HepG2 (cell line): ENCODE measurements around the gene HNRNPM. TPM values are rescaled to one million over a fixed set of nuclear protein-coding genes. Genes with fewer than 3 reads are reported as not detected.
A peak's percentile ranks its signal among the peaks of the same experiment; 100 is the strongest.

ENCODE experiments used
- GATA4 ChIP-seq: sonication (generic); IDR thresholded peaks from 2 replicates; pipeline ENCODE4 v1.6.1; 2016; ENCODE audit warnings: antibody characterized with exemption, low read depth, borderline replicate concordance
- KLF11 ChIP-seq: IDR thresholded peaks from 2 replicates; pipeline ENCODE4 v1.6.1; 2016; ENCODE audit warnings: missing compliant biosample characterization
- MBD4 ChIP-seq: IDR thresholded peaks from 2 replicates; pipeline ENCODE4 v1.6.1; 2012; ENCODE audit warnings: low read length, inconsistent platforms, borderline replicate concordance
- NR3C1 ChIP-seq: sonication (generic); formaldehyde crosslinking; IDR thresholded peaks from 2 replicates; pipeline ENCODE4 v1.4.0; 2020; ENCODE audit warnings: missing genetic modification reagents
- RNF2 ChIP-seq: fragments of 450-650 bp; conservative IDR thresholded peaks from 2 replicates; pipeline ENCODE4 v1.6.1; 2016; ENCODE audit warnings: low read depth
- SALL1 ChIP-seq: sonication (generic); formaldehyde crosslinking; IDR thresholded peaks from 2 replicates; pipeline ENCODE4 v1.8.0; 2022; ENCODE audit warnings: mild to moderate bottlenecking, missing genetic modification reagents
- WIZ ChIP-seq: sonication (generic); formaldehyde crosslinking; IDR thresholded peaks from 2 replicates; pipeline ENCODE4 v1.5.1; 2020; ENCODE audit warnings: mild to moderate bottlenecking, missing genetic modification reagents
- ZFX ChIP-seq: sonication (generic); formaldehyde crosslinking; IDR thresholded peaks from 2 replicates; pipeline ENCODE4 v1.4.0; 2020; ENCODE audit warnings: mild to moderate bottlenecking, low read depth, missing genetic modification reagents, moderate library complexity
- ZNF18 ChIP-seq: sonication (generic); formaldehyde crosslinking; IDR thresholded peaks from 2 replicates; pipeline ENCODE4 v1.8.0; 2022; ENCODE audit warnings: mild to moderate bottlenecking, missing genetic modification reagents; ENCODE audit not compliant: insufficient replicate concordance
- ZNF234 ChIP-seq: sonication (generic); formaldehyde crosslinking; conservative IDR thresholded peaks from 2 replicates; pipeline ENCODE4 v1.5.1; 2020; ENCODE audit warnings: mild to moderate bottlenecking, missing genetic modification reagents
- ZNF768 ChIP-seq: sonication (generic); formaldehyde crosslinking; IDR thresholded peaks from 2 replicates; pipeline ENCODE4 v1.4.0; 2020; ENCODE audit warnings: missing genetic modification reagents
- polyA plus RNA-seq, 8 experiments: library from polyadenylated mRNA; depleted of rRNA in 3 of 8; stranded (reverse) in 7 of 8; unstranded in 1 of 8; fragments of >200 nt; fragmentation: Illumina TruSeq in 4 of 8; extraction: Trizol in 4 of 8; gene quantifications; 2 replicates each; pipeline versions ENCODE4 v1.2.1 to v1.2.3, GENCODE V29; 2011 to 2016; ENCODE audit warnings: low read depth in 4 of 8, missing spikeins in 1 of 8, mixed read lengths in 1 of 8; ENCODE audit not compliant: insufficient read depth in 1 of 8
- total RNA-seq, 5 experiments: library from RNA; depleted of rRNA; stranded (reverse); fragments of >200 nt; fragmentation: Illumina TruSeq; extraction: Trizol; gene quantifications; 2 replicates each; pipeline ENCODE4 v1.2.3, GENCODE V29; 2016; ENCODE audit warnings: low read depth in 1 of 5
- TF ChIP-seq, protein P1 (sequence below): sonication (generic); formaldehyde crosslinking; IDR thresholded peaks from 2 replicates; pipeline ENCODE4 v1.4.0; 2020; ENCODE audit warnings: missing genetic modification reagents
- TF ChIP-seq, protein P2 (sequence below): sonication (generic); formaldehyde crosslinking; IDR thresholded peaks from 2 replicates; pipeline ENCODE4 v1.9.0; 2022; ENCODE audit warnings: low read depth, missing genetic modification reagents
- TF ChIP-seq, protein P3 (sequence below): sonication (generic); formaldehyde crosslinking; IDR thresholded peaks from 2 replicates; pipeline ENCODE4 v1.5.0; 2020; ENCODE audit warnings: missing genetic modification reagents
- TF ChIP-seq, protein P4 (sequence below): IDR thresholded peaks from 2 replicates; pipeline ENCODE4 v1.6.1; 2018; ENCODE audit warnings: missing genetic modification reagents, mild to moderate bottlenecking, missing compliant biosample characterization
- TF ChIP-seq, protein P5 (sequence below): sonication (generic); formaldehyde crosslinking; IDR thresholded peaks from 2 replicates; pipeline ENCODE4 v1.4.0; 2020; ENCODE audit warnings: missing genetic modification reagents

Gene HNRNPM
- total and polyA plus RNA-seq, 2 of the 13 experiments (the other 11 are each of a cell fraction or from before 2014, with no cell fraction given): 56.7 to 102 TPM

GRCh38 chr19:8444677-8445487 is at the start of gene HNRNPM (continued):
- TF ChIP-seq, protein P1, sequence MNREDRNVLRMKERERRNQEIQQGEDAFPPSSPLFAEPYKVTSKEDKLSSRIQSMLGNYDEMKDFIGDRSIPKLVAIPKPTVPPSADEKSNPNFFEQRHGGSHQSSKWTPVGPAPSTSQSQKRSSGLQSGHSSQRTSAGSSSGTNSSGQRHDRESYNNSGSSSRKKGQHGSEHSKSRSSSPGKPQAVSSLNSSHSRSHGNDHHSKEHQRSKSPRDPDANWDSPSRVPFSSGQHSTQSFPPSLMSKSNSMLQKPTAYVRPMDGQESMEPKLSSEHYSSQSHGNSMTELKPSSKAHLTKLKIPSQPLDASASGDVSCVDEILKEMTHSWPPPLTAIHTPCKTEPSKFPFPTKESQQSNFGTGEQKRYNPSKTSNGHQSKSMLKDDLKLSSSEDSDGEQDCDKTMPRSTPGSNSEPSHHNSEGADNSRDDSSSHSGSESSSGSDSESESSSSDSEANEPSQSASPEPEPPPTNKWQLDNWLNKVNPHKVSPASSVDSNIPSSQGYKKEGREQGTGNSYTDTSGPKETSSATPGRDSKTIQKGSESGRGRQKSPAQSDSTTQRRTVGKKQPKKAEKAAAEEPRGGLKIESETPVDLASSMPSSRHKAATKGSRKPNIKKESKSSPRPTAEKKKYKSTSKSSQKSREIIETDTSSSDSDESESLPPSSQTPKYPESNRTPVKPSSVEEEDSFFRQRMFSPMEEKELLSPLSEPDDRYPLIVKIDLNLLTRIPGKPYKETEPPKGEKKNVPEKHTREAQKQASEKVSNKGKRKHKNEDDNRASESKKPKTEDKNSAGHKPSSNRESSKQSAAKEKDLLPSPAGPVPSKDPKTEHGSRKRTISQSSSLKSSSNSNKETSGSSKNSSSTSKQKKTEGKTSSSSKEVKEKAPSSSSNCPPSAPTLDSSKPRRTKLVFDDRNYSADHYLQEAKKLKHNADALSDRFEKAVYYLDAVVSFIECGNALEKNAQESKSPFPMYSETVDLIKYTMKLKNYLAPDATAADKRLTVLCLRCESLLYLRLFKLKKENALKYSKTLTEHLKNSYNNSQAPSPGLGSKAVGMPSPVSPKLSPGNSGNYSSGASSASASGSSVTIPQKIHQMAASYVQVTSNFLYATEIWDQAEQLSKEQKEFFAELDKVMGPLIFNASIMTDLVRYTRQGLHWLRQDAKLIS (CRISPR knock-in tag): 0 out of 2 replicates have a peak, but pooled peaks have one; percentile 10
- TF ChIP-seq, protein P2, sequence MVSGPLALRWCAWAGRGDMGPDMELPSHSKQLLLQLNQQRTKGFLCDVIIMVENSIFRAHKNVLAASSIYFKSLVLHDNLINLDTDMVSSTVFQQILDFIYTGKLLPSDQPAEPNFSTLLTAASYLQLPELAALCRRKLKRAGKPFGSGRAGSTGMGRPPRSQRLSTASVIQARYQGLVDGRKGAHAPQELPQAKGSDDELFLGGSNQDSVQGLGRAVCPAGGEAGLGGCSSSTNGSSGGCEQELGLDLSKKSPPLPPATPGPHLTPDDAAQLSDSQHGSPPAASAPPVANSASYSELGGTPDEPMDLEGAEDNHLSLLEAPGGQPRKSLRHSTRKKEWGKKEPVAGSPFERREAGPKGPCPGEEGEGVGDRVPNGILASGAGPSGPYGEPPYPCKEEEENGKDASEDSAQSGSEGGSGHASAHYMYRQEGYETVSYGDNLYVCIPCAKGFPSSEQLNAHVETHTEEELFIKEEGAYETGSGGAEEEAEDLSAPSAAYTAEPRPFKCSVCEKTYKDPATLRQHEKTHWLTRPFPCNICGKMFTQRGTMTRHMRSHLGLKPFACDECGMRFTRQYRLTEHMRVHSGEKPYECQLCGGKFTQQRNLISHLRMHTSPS (CRISPR knock-in tag): no peak
- TF ChIP-seq KLF11: no peak
- peak; percentile 49; the same call in 1 of the 2 replicates for TF ChIP-seq SALL1 (CRISPR knock-in tag)
- no peak for TF ChIP-seq MBD4
- TF ChIP-seq, protein P3, sequence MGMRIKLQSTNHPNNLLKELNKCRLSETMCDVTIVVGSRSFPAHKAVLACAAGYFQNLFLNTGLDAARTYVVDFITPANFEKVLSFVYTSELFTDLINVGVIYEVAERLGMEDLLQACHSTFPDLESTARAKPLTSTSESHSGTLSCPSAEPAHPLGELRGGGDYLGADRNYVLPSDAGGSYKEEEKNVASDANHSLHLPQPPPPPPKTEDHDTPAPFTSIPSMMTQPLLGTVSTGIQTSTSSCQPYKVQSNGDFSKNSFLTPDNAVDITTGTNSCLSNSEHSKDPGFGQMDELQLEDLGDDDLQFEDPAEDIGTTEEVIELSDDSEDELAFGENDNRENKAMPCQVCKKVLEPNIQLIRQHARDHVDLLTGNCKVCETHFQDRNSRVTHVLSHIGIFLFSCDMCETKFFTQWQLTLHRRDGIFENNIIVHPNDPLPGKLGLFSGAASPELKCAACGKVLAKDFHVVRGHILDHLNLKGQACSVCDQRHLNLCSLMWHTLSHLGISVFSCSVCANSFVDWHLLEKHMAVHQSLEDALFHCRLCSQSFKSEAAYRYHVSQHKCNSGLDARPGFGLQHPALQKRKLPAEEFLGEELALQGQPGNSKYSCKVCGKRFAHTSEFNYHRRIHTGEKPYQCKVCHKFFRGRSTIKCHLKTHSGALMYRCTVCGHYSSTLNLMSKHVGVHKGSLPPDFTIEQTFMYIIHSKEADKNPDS (CRISPR knock-in tag): no peak
- TF ChIP-seq NR3C1 (CRISPR knock-in tag): no peak
- 0 out of 2 replicates have a peak, but pooled peaks have one; percentile 48 for TF ChIP-seq GATA4
- no peak for TF ChIP-seq RNF2
- TF ChIP-seq, protein P4, sequence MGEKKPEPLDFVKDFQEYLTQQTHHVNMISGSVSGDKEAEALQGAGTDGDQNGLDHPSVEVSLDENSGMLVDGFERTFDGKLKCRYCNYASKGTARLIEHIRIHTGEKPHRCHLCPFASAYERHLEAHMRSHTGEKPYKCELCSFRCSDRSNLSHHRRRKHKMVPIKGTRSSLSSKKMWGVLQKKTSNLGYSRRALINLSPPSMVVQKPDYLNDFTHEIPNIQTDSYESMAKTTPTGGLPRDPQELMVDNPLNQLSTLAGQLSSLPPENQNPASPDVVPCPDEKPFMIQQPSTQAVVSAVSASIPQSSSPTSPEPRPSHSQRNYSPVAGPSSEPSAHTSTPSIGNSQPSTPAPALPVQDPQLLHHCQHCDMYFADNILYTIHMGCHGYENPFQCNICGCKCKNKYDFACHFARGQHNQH (CRISPR knock-in tag): peak; percentile 47
- TF ChIP-seq ZNF18 (CRISPR knock-in tag): no peak
- TF ChIP-seq ZNF768: peak; percentile 55
- TF ChIP-seq ZFX (CRISPR knock-in tag): peak; percentile 92
- TF ChIP-seq, protein P5, sequence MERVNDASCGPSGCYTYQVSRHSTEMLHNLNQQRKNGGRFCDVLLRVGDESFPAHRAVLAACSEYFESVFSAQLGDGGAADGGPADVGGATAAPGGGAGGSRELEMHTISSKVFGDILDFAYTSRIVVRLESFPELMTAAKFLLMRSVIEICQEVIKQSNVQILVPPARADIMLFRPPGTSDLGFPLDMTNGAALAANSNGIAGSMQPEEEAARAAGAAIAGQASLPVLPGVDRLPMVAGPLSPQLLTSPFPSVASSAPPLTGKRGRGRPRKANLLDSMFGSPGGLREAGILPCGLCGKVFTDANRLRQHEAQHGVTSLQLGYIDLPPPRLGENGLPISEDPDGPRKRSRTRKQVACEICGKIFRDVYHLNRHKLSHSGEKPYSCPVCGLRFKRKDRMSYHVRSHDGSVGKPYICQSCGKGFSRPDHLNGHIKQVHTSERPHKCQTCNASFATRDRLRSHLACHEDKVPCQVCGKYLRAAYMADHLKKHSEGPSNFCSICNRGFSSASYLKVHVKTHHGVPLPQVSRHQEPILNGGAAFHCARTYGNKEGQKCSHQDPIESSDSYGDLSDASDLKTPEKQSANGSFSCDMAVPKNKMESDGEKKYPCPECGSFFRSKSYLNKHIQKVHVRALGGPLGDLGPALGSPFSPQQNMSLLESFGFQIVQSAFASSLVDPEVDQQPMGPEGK (CRISPR knock-in tag): peak; percentile 10; the same call in 1 of the 2 replicates
- no peak for TF ChIP-seq WIZ (CRISPR knock-in tag)
- TF ChIP-seq ZNF234: peak; percentile 98
